CD4-positive, alpha-beta T cell treated with Interleukin-2 at 100 ng/mL for 4 hours (primary cell): ENCODE data around the gene TMEM271.

Source experiments
- DNase-seq: peaks from one replicate; pipeline ENCODE4 v3.0.0-alpha.2; 2020; ENCODE audit warnings: low spot score

Gene TMEM271

GRCh38 chr4:532588-533317, 43.3 kb downstream of the TMEM271 start:
- DNase-seq = no peak

GRCh38 chr4:531721-532565, 44.2 kb downstream of the TMEM271 start:
- DNase-seq = no peak

GRCh38 chr4:531076-531475, 45.0 kb downstream of the TMEM271 start:
- no peak for DNase-seq

- DNase-seq = no peak
Observed at GRCh38 chr4:530017-530781, 45.9 kb downstream of the TMEM271 start.

GRCh38 chr4:529563-529962, 46.5 kb downstream of the TMEM271 start:
- no peak for DNase-seq

- no peak for DNase-seq
Observed at GRCh38 chr4:528835-529234, 47.3 kb downstream of the TMEM271 start.

- DNase-seq = no peak
Observed at GRCh38 chr4:528296-528695, 47.8 kb downstream of the TMEM271 start.

- DNase-seq = no peak
Observed at GRCh38 chr4:526971-527460, 49.1 kb downstream of the TMEM271 start.

GRCh38 chr4:526189-526909, 49.7 kb downstream of the TMEM271 start:
- no peak for DNase-seq

GRCh38 chr4:525660-526059, 50.4 kb downstream of the TMEM271 start:
- no peak for DNase-seq

GRCh38 chr4:524196-524595, 51.9 kb downstream of the TMEM271 start:
- DNase-seq = no peak
